Duodenal mucosa (tissue), 2 donors: ENCODE measurements around the gene BASP1.
"Not testable (repeated sequence)": the region's sequence is repeated elsewhere in the genome, so short reads cannot be mapped to it uniquely, and the experiment has no call there.

Source experiments
- H3K27ac ChIP-seq: one replicate; pipeline ENCODE4 v1.7.0; 2013; ENCODE audit warnings: low read depth, low read length
- H3K27me3 ChIP-seq, 2 donors: one replicate each; pipeline ENCODE4 v1.7.0; 2013; ENCODE audit warnings: low read length in 2 of 2, control low read depth in 1 of 2; ENCODE audit not compliant: insufficient read depth in 2 of 2, control insufficient read depth in 1 of 2
- H3K36me3 ChIP-seq, 2 donors: one replicate each; pipeline ENCODE4 v1.7.0; 2013; ENCODE audit warnings: low read length in 2 of 2, control low read depth in 1 of 2; ENCODE audit not compliant: insufficient read depth in 2 of 2, control insufficient read depth in 1 of 2
- H3K4me1 ChIP-seq, 2 donors: one replicate each; pipeline ENCODE4 v1.7.0; 2013; ENCODE audit warnings: low read length in 2 of 2, control low read depth in 1 of 2; ENCODE audit not compliant: insufficient read depth in 2 of 2, control insufficient read depth in 1 of 2
- H3K4me3 ChIP-seq, 2 donors: one replicate each; pipeline ENCODE4 v1.7.0; 2013; ENCODE audit warnings: low read length in 2 of 2, low read depth in 1 of 2
- H3K9ac ChIP-seq, 2 donors: one replicate each; pipeline ENCODE4 v1.7.0; 2013; ENCODE audit warnings: low read length in 2 of 2, low read depth in 1 of 2
- H3K9me3 ChIP-seq, 2 donors: one replicate each; pipeline ENCODE4 v1.7.0; 2013; ENCODE audit warnings: low read length in 2 of 2, control low read depth in 1 of 2; ENCODE audit not compliant: control insufficient read depth in 1 of 2

BASP1 gene

GRCh38 chr5:17310502-17310901, 93.1 kb downstream of the BASP1 start:
- H3K27me3 ChIP-seq, H3K27ac ChIP-seq, H3K4me3 ChIP-seq, H3K36me3 ChIP-seq, H3K9me3 ChIP-seq, H3K9ac ChIP-seq, H3K4me1 ChIP-seq: not testable (repeated sequence)

- not testable (repeated sequence) for H3K27me3 ChIP-seq, H3K4me3 ChIP-seq, H3K27ac ChIP-seq, H3K9me3 ChIP-seq, H3K9ac ChIP-seq, H3K36me3 ChIP-seq
- peaks cover 0 to 12% of the 10 kb centered on the region in 2 donors for H3K4me1 ChIP-seq
Observed at GRCh38 chr5:17311811-17312210, 94.4 kb downstream of the BASP1 start.

GRCh38 chr5:17312358-17312757, 94.9 kb downstream of the BASP1 start:
- no peak overlapping the region for H3K4me3 ChIP-seq
- H3K9me3 ChIP-seq = no peaks in the 10 kb centered on the region
- H3K27me3 ChIP-seq = no peaks in the 10 kb centered on the region
- H3K27ac ChIP-seq = no peak overlapping the region
- H3K36me3 ChIP-seq = no peaks in the 10 kb centered on the region
- no peak overlapping the region for H3K9ac ChIP-seq
- H3K4me1 ChIP-seq = peaks cover 0 to 13% of the 10 kb centered on the region in 2 donors

- no peak overlapping the region for H3K4me3 ChIP-seq
- no peak overlapping the region for H3K27ac ChIP-seq
- H3K27me3 ChIP-seq = no peaks in the 10 kb centered on the region
- H3K9me3 ChIP-seq = no peaks in the 10 kb centered on the region
- peaks cover 0 to 13% of the 10 kb centered on the region in 2 donors for H3K4me1 ChIP-seq
- H3K36me3 ChIP-seq = no peaks in the 10 kb centered on the region
- H3K9ac ChIP-seq = no peak overlapping the region
Observed at GRCh38 chr5:17314907-17315471, 97.6 kb downstream of the BASP1 start.

GRCh38 chr5:17315710-17316221, 98.3 kb downstream of the BASP1 start:
- Histone ChIP-seq H3K36me3 (no peaks in the 10 kb centered on the region), H3K27me3 (no peaks in the 10 kb centered on the region), H3K27ac (no peak overlapping the region), H3K4me3 (no peak overlapping the region), H3K9me3 (no peaks in the 10 kb centered on the region), H3K4me1 (peaks cover 0 to 13% of the 10 kb centered on the region in 2 donors), H3K9ac (no peak overlapping the region)

GRCh38 chr5:17316970-17317459, 99.6 kb downstream of the BASP1 start:
- no peak overlapping the region for H3K27ac ChIP-seq

GRCh38 chr5:17317473-17317872, 100.0 kb downstream of the BASP1 start:
- no peak overlapping the region for H3K9ac ChIP-seq
- H3K27me3 ChIP-seq = no peaks in the 10 kb centered on the region
- H3K9me3 ChIP-seq = no peaks in the 10 kb centered on the region
- no peaks in the 10 kb centered on the region for H3K36me3 ChIP-seq
- no peak overlapping the region for H3K4me3 ChIP-seq
- peaks cover 0 to 13% of the 10 kb centered on the region in 2 donors for H3K4me1 ChIP-seq
- no peak overlapping the region for H3K27ac ChIP-seq

More at GRCh38 chr5:17316970-17317459, 99.6 kb downstream of the BASP1 start:
- Histone ChIP-seq H3K36me3 (no peaks in the 10 kb centered on the region), H3K4me1 (peaks cover 0 to 13% of the 10 kb centered on the region in 2 donors), H3K9ac (no peak overlapping the region), H3K27me3 (no peaks in the 10 kb centered on the region), H3K4me3 (peak overlapping the region in 1 of 2 donors; percentile 0), H3K9me3 (no peaks in the 10 kb centered on the region)

GRCh38 chr5:17319095-17319494, 101.7 kb downstream of the BASP1 start:
- not testable (repeated sequence) for H3K9me3 ChIP-seq, H3K4me3 ChIP-seq, H3K36me3 ChIP-seq, H3K9ac ChIP-seq, H3K27ac ChIP-seq, H3K27me3 ChIP-seq
- peaks cover 0 to 13% of the 10 kb centered on the region in 2 donors for H3K4me1 ChIP-seq

- Histone ChIP-seq H3K27ac (no peak overlapping the region), H3K4me1 (no peaks in the 10 kb centered on the region), H3K9ac (no peak overlapping the region), H3K36me3 (no peaks in the 10 kb centered on the region), H3K9me3 (no peaks in the 10 kb centered on the region), H3K27me3 (no peaks in the 10 kb centered on the region), H3K4me3 (no peak overlapping the region)
Observed at GRCh38 chr5:17325770-17326599, 108.6 kb downstream of the BASP1 start.
